GF-D8 (cell line): ENCODE results near the gene GPHN.
"Not testable (repeated sequence)": the region's sequence is repeated elsewhere in the genome, so short reads cannot be mapped to it uniquely, and the experiment has no call there.

Experiments used
- DNase-seq: peaks from one replicate; lab custom pipeline; 2025; lab: John Stamatoyannopoulos, UW

The GPHN gene

DNA sequence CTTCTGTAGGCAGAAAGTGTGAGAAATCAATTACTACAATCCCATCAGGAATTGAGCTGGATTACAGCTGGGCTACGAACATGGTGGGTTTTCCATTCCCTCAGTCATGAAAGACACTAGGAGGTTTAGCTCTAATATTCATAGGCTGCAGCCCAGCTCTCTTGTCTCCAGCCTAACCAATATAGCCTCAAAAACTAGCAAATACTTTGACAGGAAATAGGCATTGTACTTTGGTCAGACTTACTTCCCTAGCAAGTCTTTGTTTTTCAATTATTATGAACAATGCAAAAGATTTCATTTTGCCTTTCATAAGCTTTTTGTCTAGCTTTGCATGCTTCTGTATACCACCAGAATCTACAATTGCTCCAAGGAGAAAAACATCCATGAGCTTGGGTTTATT, 296.2 kb downstream of the GPHN start:
- no peak for DNase-seq

DNA sequence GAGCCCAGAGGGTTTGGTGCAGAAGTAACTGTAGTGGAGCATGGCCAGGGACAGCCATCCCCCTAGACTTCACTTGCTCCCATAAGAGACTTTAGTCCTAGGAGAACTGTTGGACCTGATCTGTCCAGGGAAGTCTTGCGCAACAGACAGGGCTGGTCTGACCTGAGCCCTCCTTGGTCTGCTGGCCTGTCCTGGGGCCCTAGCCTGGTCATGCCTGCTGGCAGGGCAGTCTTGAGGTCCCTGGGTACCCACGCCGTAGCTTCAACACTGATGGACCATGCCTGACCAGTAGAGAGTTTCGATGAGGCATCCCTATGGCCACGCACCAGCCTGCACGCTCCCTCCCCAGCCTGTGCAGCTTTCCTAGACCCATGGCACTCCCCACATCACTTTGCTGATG, 305.7 kb downstream of the GPHN start:
- no peak for DNase-seq

DNA sequence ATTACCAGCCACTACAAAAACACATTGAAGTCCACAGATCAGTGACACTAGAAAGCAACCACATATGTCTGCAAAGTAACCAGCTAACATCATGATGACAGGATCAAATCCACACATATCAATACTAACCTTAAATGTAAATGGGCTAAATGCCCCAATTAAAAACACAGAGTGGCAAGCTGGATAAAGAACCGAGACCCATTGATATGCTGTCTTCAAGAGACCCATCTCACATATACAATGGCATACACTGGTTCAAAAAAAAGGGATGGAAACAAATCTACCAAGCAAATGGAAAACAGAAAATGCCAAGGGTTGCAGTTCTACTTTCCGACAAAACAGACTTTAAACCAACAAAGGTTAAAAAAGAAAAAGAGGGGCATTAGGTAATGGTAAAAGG, 307.7 kb downstream of the GPHN start:
- DNase-seq: no peak

DNA sequence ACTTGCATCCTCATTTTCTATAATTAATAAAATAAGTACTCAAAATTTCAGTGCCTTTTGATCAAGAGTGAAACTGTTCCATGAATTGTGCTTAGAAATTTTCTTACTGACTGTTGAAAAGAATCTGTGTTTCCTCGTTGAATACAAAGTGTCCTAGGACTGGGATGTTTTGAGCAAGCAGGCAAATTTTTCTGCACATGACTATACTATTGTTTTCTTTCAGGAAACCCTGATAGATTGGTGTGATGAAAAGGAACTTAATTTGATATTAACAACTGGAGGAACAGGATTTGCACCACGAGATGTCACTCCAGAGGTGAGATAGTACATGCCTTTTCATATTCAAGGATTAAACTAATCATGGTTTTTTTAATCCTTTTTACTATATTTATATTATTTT, 316.3 kb downstream of the GPHN start:
- DNase-seq: no peak

DNA sequence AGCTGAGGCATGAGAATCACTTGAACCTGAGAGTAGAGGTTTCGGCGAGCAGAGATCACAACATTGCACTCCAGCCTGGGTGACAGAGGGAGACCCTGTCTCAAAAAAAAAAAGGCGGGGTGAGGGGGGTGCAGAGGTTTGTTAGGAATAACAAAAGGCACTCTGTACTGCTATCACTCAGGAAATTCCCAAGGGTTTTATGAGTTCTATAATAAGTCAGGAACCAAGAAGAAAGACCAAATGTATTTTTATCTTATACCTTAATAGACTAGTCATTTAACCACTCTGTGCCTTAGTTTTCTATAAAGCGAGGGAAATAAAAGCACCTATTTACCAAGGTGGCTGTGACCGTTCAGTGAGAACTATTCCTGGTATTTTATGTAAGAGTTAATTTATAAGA, 319.2 kb downstream of the GPHN start:
- DNase-seq: no peak

DNA sequence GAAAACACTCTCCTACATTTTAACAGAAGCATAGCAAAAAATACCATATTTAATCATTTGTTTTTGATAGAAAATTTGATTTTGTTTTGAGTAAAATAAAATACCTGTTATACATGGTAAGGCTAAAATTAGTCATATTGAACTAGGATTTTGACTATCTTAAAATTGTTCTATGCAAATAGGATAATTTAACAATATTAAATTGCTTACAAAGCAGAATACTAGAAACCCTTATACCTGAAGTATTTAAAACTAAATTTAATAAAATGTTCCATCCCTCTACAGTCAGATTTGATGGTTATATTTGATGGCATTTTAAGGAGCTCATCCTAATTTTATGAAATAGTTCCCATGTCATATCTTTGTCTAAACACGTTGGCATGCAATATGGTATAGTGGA, 323.2 kb downstream of the GPHN start:
- DNase-seq: peak; percentile 0

DNA sequence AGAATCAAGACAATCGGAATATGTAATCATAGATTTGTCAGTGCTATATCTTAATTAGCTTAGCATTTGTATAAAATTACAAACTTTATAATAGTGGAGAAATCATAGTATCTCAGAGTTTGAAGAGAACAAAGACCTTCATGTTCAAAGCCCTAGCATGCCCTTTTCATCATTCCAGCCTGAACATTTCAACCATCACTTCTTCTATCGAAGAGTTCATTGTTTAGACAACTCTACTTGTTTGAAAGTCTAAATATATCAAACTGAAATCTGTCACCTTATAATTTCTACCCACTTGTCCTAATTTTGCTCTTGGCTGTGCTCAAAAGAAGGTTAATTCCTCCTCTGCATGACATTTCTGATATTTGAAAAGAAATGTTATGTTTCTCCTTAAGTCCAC, 325.9 kb downstream of the GPHN start:
- DNase-seq: no peak

DNA sequence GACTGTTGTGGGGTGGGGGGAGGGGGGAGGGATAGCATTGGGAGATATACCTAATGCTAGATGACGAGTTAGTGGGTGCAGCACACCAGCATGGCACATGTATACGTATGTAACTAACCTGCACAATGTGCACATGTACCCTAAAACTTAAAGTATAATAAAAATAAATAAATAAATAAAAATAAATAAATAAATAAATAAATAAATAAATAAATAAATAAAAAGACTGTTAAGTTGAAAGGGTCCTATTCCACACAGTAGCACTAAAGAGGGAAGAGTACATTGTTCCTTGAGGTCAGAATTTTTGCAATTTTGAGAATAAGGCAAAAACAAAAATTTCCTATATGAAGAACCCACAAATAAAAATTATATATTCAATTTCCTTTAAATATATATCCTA, 329.5 kb downstream of the GPHN start:
- DNase-seq: not testable (repeated sequence)

DNA sequence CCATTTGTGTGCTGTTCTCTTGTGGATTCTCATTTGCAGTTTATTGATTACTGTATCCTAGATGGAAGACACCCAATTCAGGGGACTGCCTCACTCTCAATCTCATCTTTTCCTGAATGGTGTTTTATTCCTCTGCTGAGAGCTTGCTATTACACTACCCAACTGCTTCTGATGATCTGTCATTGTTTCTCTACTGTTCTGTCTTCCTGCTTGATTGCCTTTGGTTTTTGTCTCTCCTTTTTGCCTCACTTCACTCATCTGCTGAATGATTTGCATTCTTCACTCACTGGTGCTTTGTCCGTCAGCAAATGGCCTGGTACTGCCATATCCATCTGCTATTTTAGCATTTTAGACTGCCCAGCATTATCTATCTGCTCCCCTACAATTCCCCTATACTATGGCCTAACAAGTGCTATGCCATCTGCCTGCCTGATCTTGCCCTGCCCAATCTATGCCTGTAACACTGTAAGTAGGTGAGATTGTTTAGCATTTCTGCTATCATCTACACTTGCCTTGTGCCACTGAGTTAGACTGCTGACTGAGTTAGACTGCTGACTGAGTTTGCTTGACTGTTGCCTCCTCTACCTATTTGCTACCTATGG, 335.1 kb downstream of the GPHN start:
- no peak for DNase-seq

DNA sequence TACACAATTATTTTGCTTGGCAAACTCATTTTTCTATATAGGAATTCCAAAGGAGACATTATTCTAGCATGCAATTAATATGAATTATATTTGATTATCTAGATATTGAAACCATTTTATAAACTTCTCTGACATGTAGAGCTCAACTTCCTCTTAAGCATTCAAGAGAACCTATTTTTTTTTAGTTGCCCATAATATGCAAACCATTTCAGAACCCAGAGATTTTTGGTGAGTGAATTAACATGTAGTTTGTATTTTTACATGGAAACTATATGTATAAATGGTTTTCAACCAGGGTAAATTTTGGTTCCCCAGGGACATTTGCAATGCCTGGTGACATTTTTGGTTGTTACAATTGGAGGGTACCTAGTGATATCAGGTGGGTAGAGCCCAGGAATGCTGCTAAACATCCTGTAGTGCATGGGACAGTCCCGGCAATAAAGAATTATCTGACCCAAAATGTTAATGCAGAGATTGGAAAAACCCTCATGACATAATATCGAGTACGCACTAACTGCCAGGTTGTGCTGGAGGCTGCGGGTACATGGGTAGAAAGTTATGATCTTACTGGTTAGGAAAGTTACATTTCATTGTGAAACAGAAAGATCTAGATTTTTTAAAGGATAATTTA, 342.4 kb downstream of the GPHN start:
- no peak for DNase-seq

DNA sequence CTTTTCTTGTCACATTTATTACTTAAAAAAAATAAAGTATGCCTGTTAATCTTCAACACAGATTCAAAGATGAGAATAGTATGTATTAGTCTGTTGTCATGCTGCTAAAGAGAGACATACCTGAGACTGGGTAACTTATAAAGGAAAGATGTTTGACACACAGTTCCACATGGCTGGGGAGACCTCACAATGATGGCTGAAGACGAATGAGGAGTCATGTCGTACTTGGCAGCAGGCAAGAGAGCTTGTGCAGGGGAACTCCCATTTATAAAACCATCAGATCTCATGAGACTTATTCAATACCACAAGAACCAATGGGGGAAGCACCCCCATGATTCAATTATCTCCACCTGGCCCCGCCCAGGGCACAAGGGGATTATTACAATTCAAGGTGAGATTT, 345.4 kb downstream of the GPHN start:
- DNase-seq: no peak

DNA sequence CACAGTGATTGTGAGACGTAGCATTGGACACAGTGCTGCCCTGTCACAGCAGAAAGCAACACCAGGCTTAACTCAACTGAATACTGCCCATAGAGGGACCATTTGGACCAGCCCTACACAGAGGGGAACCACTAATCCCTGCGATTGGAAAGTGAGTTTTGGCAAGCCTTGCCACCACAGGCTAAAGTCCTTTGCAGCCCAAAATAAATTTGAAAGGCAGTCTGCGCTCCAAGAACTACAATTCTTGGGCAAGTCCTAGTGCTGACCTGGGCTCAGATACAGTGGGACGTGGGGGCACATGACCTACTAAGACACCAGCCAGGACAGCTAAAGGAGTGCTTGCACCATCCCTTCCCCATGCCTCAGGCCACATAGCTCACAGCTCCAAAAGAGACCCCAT, 349.9 kb downstream of the GPHN start:
- no peak for DNase-seq

DNA sequence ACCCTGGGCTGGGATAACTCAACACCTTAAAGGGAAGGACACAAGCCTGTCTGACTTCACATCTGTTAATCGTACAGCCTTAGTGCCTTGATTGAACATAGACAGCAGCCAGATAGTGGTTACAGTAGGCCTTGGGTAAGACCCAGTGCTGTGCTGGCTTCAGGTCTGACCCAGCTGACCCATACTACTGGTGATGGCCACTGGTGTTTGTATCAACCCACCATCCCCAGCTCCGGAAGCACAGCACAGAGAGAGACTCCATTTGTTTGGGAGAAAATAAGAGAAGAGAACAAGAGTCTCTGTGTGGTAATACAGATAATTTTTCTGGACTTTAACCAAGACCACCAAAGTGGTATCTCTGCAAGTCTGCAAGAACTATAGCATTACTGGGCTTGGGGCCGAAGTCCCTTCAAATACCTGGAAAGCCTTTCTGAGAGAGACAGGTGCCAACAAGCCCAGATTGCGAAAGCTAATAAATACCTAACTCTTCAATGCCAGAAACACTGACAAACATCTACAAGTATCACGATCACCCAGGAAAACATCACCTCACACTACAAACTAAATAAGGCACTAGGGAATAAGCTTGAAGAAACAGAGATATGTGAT, 351.2 kb downstream of the GPHN start:
- no peak for DNase-seq

DNA sequence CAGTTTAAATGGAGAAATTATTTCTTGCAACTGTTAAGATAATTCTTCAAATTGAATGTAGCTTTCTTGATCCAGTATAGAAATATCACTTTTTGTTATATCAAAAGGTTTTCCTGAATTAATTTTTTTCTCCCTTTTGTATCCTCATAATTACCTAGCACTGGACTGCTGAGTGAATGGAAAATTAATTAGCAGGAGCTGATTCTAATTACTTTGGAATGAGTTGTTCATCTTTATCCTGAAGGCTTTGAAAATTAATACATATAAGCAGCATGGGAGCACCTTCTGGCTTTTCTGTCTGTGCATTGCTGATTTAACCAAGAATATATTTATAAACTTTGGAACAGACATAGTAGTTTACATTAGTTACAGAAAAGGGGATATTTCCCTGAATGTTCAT, 373.6 kb downstream of the GPHN start:
- DNase-seq: no peak

DNA sequence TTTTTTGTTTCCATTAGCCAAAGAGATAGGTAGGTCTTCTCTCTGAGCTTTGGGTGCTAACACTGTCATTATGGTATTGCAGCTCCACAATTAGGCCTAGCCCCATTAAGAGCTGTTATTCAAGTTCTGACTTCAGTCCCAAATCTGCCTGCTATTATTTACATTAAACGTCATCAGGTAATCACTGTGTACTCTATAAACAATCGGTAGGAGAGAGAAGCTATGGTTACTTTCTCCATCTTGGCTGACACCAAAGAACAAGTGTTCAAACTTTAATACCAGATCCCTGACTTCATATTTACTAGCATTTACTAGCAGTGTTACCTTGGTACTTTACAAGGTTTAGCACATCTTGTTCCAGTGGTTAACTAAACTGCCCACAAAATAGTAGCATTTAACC, 376.2 kb downstream of the GPHN start:
- DNase-seq: no peak

DNA sequence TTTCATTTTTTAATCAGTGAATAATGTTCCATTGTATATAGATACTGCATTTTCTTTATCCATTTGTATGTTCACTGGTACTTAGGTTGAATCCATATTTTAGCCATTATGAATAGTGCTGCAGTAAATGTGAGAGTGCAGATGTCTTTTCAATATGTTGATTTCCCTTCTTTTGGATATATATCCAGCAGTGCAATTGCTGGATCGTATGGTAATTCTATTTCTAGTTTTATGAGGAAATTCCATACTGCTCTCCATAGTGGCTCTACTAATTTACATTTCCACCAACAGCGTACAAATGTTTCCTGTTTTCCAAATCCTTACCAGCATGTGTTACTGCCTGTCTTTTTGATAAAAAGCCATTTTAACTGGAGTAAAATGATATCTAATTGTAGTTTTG, 392.8 kb downstream of the GPHN start:
- DNase-seq: no peak

DNA sequence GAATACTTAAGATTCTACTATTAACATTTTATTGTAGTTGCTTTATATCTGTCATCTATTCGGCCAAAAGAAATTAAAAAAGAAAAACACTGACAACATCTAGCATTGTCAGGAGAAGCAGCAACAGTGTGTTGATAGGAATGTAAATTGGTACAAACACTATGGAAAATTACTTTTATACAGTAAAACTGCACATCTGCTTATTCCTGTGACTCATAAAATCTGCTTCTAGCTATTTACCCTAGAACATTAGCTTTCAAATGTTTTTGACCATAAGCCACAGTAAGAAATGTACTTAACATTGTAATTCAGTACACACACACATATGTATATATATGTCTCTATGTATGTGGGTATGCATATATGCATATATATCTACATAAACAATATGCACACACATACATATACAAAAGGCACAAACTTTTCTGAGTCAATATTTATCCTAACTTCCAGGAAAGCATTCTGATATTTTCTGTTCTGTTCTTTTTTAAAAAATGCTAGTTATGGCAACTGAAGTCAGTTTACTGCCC, 402.4 kb downstream of the GPHN start:
- no peak for DNase-seq

DNA sequence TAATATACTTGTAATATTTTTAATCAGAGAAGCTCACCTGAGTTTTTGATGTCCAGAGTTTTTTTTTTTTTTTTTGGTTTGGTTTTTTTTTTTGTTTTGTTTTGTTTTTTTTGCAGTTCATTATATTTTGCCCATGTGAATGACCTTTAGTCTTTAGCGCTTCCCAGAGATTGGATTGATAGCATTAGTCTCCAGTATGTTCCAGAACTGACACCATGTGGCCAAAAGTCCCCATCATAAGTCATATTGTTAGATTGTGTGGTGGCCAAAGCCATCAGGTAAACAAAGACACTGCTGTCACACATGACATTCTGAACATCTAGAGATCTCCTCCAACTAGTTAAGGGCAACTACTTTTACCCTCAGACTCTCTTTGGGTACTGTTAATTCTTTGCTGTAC, 408.5 kb downstream of the GPHN start:
- no peak for DNase-seq

DNA sequence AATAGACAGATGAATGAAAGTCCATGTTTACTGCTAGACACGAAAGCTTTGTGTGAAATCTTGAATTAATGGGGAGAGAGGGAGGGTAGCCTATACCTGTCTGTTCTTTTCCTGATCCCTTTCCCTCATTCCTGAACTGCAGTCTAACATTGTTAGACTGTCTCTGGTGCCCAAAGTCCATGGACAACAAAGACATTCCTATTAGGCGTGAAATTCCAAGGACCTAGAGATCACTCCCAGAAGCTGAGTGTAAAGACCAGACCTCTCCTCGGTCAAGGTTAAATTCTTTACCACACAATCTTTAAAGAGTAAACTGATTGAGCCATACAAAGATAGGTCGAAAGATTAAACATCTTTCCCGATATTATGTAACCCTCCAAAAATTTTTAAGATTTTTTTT, 410.6 kb downstream of the GPHN start:
- DNase-seq: no peak

DNA sequence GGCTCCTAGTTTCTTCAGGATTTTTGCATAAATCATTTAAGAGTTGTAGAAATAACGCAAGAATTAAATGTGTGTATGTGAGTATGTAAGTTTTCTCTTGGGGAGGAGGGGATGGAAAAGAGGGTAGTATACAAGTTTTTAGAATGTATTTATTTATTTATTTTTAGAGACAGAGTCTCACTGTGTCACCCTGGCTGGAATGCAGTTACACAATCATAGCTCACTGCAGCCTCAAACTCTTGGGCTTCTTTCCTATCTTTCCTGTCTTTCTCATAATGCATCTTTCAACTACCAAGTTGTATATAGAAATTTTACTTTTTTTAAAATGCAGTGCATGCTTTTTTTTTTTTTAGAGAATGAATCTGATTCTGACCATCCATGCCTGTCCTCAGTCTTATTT, 412.2 kb downstream of the GPHN start:
- DNase-seq: no peak

DNA sequence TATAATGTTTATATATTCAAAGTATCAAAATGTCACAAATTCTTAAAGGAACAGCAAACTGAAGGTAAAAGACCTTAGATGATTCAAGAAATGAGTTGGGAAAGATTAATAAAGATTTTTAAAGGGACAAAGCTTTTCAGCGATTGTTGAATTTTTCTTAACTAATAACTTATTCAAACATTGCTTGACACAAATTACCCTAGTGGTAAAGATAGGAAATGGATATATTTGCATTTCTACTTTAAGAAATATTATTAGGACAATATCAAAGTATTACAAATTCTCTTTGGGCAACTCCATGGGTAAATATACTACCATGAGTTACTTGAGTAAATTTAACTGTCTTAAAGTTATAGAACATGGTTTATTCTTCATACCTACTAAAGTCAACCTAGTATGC, 415.3 kb downstream of the GPHN start:
- DNase-seq: no peak

DNA sequence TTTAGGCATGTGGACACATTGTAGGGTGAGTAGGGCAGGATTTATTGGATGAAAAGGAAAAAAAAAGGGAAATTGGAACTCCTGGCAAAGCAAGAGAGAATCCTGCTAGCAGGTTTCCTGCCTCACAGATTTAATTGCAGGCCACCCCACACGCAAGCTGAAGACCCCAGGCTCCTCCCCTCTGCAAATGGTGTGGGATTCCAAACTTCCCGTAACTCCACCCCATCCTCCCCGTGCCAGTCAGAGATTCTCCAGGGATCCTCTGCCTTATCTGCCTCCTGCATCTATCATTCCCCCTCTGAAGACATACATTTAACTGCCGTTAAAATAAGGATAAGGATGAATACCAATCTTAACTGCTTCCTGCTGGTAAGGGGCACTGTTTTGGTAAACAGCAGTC, 431.5 kb downstream of the GPHN start:
- no peak for DNase-seq

DNA sequence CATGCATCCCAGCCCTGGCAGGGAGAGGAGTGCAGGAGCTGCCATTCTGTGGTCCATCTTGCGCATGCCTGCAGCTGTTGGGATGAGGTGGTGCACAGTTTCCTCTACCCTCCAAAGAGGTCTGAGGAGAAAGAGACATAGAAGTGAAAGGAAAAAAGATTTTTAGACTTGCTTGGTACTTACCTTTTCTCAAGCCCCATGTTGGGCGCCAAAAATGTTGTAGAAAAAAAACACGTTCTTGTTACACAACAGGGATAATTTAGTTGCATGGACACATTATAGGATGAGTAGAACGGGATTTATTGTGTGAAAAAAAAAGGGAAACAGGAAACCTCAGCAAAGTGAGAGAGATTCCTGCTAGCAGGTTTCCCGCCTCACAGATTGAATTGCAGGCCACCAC, 436.9 kb downstream of the GPHN start:
- no peak for DNase-seq

DNA sequence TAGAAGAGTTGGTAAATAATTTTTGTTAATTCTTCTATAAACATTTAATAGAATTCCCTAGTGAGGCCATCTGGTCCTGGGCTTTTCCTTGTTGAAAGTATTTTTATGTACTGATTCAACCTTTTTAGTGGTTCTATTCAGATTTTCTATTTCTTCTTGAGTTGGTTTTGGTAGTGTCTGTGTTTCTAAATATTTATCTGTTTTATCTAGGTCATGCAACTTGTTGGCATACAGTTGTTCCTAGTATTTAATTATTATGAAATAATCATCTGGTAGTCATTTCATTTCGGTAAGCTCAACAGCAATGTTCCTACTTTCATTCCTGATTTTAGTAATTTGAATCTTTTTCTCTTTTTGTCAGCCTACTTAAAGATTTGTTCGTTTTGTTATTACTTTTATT, 447.2 kb downstream of the GPHN start:
- DNase-seq: no peak
